AG04450 (cell line): ENCODE data around the gene VPS4B. TPM values are rescaled to one million over a fixed set of nuclear protein-coding genes. Genes with fewer than 3 reads are reported as not detected.

ENCODE experiments used
- CTCF ChIA-PET: fragments of 300-600, 350-600 bp; formaldehyde crosslinking; extraction: SDS; loops from one replicate; lab custom pipeline; 2022; ENCODE audit warnings: antibody characterized with exemption, inconsistent platforms; lab: Charles Lee
- POLR2A ChIA-PET: fragments of 350-600 bp; formaldehyde crosslinking; extraction: SDS; loops from one replicate; lab custom pipeline; 2021; ENCODE audit warnings: antibody characterized with exemption, inconsistent platforms; lab: Yijun Ruan, JAX
- DNase-seq: peaks from one replicate; pipeline ENCODE4 v3.0.0-alpha.2; 2011; ENCODE audit warnings: low read depth, low spot score
- H3K27ac ChIP-seq: one replicate; pipeline ENCODE4 v1.5.1; 2012; ENCODE audit warnings: low read depth, low read length, control low read depth
- H3K27me3 ChIP-seq: one replicate; pipeline ENCODE4 v1.6.0; 2012; ENCODE audit warnings: low read length; ENCODE audit not compliant: control insufficient read depth, insufficient read depth
- H3K4me3 ChIP-seq: 2 replicates; pipeline ENCODE4 v1.5.1; 2011; ENCODE audit warnings: mild to moderate bottlenecking, low read depth, low read length, control low read depth
- H3K9me3 ChIP-seq: 2 replicates; pipeline ENCODE4 v1.5.1; 2012; ENCODE audit warnings: low read length; ENCODE audit not compliant: control insufficient read depth, insufficient read depth
- CTCF ChIP-seq: IDR thresholded peaks from 2 replicates; pipeline ENCODE4 v1.5.1; 2011; ENCODE audit warnings: low read depth, low read length, control low read depth, inconsistent platforms
- polyA plus RNA-seq: library from polyadenylated mRNA; depleted of rRNA; stranded (reverse); fragments of >200 nt; gene quantifications from 2 replicates; pipeline ENCODE4 v1.2.3, GENCODE V29; 2011

VPS4B gene
- polyA plus RNA-seq, 1 experiment, result 34.3 TPM

- H3K27ac ChIP-seq, result no peak overlapping the region
- no peaks in the 10 kb centered on the region for H3K9me3 ChIP-seq
- H3K4me3 ChIP-seq, result no peak overlapping the region
- no peak for TF ChIP-seq CTCF
- CTCF ChIA-PET, result no interaction called here
- no peak for DNase-seq
- POLR2A ChIA-PET, result no interaction called here
- H3K27me3 ChIP-seq, result no peaks in the 10 kb centered on the region
Observed at GRCh38 chr18:63451799-63452660, 29.8 kb upstream of the VPS4B start.

GRCh38 chr18:63449426-63449825, 27.1 kb upstream of the VPS4B start:
- ChIA-PET CTCF (no interaction called here), POLR2A (no interaction called here)
- H3K27ac ChIP-seq, result no peak overlapping the region
- no peak for DNase-seq
- no peaks in the 10 kb centered on the region for H3K9me3 ChIP-seq
- no peaks in the 10 kb centered on the region for H3K27me3 ChIP-seq
- no peak for TF ChIP-seq CTCF
- no peak overlapping the region for H3K4me3 ChIP-seq

GRCh38 chr18:63447066-63447465, 24.8 kb upstream of the VPS4B start:
- no peak for TF ChIP-seq CTCF
- H3K27ac ChIP-seq, result no peak overlapping the region
- H3K4me3 ChIP-seq, result no peak overlapping the region
- H3K9me3 ChIP-seq, result no peaks in the 10 kb centered on the region
- ChIA-PET CTCF (interaction anchor here (1.1 to 1.6 kb wide), 2 partner anchors 9 to 105 kb away, joined by 4 to 6 read pairs; no protein-coding TSS in a partner anchor), POLR2A (no interaction called here)
- H3K27me3 ChIP-seq, result no peaks in the 10 kb centered on the region
- DNase-seq, result no peak

GRCh38 chr18:63446266-63446665, 24.0 kb upstream of the VPS4B start:
- Histone ChIP-seq H3K27ac (no peak overlapping the region), H3K4me3 (no peak overlapping the region), H3K27me3 (peaks cover 4% of the 10 kb centered on the region), H3K9me3 (no peaks in the 10 kb centered on the region)
- TF ChIP-seq CTCF, result no peak
- POLR2A ChIA-PET, result interaction anchor here (0.5 kb wide), 1 partner anchor 35 kb away, joined by 3 read pairs; no protein-coding TSS in a partner anchor
- no peak for DNase-seq
- CTCF ChIA-PET, result interaction anchor here (1.0 to 1.6 kb wide), 3 partner anchors 9 to 430 kb away, joined by 3 to 6 read pairs (median 4); no protein-coding TSS in a partner anchor

GRCh38 chr18:63445037-63445436, 22.8 kb upstream of the VPS4B start:
- no peak for TF ChIP-seq CTCF
- POLR2A ChIA-PET, result no interaction called here
- no peak for DNase-seq
- CTCF ChIA-PET, result interaction anchor here (0.8 to 1.1 kb wide), 2 partner anchors 103 to 429 kb away, joined by 3 read pairs; no protein-coding TSS in a partner anchor
- H3K27ac ChIP-seq, result no peak overlapping the region
- peaks cover 4% of the 10 kb centered on the region for H3K27me3 ChIP-seq
- no peaks in the 10 kb centered on the region for H3K9me3 ChIP-seq
- no peak overlapping the region for H3K4me3 ChIP-seq
